Measurements from ENCODE around the gene B3GNT2.
A peak's percentile ranks its signal among the peaks of the same experiment; 100 is the strongest.
"Not testable (repeated sequence)": the region's sequence is repeated elsewhere in the genome, so short reads cannot be mapped to it uniquely, and the experiment has no call there.

The B3GNT2 gene

GRCh38 chr2:62158444-62159121 lies 37.3 kb upstream of the B3GNT2 start:
- H4K8ac ChIP-seq (ENCODE audit: low read depth, low read length), result no peak overlapping the region

DNA sequence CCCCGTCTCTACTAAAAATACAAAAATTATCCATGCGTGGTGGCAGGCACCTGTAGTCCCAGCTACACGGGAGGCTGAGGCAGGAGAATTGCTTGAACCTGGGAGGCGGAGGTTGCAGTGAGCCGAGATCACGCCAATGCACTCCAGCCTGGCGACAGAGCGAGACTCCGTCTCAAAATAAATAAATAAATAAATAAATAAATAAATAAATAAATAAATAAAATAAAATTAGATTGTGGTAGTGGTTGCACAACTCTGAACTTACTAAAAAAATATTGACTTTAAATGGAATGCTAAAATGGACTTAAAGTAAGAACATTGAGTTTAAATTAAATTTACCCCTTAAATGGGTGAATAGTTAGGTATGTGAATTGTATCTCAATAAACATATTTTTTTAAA lies 35.2 kb upstream of the B3GNT2 start:
- H2AFZ ChIP-seq (ENCODE audit: insufficient read depth, low read length, poor library complexity); H3K4me3 ChIP-seq (ENCODE audit: low read depth, low read length); H3K4me2 ChIP-seq (ENCODE audit: low read length); H3K27ac ChIP-seq (ENCODE audit: low read depth, low read length); H4K8ac ChIP-seq (ENCODE audit: low read depth, low read length); H3K14ac ChIP-seq (ENCODE audit: low read length); H3K18ac ChIP-seq (ENCODE audit: low read length); H3K79me1 ChIP-seq (ENCODE audit: low read length); H2AK5ac ChIP-seq (ENCODE audit: low read length); DNase-seq; H2BK5ac ChIP-seq (ENCODE audit: low read depth, low read length, poor library complexity); H3K23ac ChIP-seq (ENCODE audit: low read length); H3K9me3 ChIP-seq (ENCODE audit: insufficient read depth, low read depth, low read length); H4K91ac ChIP-seq (ENCODE audit: low read depth, low read length); H3K4ac ChIP-seq (ENCODE audit: low read depth, low read length); H3K36me3 ChIP-seq (ENCODE audit: control insufficient read depth in 1 of 2, insufficient read depth in 2 of 2, low read length in 2 of 2); H4K12ac ChIP-seq (ENCODE audit: low read depth, low read length); H3K9ac ChIP-seq (ENCODE audit: low read length); H2BK12ac ChIP-seq (ENCODE audit: low read length); H3K79me2 ChIP-seq (ENCODE audit: control insufficient read depth, insufficient read depth, low read length, poor library complexity); H2BK120ac ChIP-seq (ENCODE audit: insufficient read depth, low read length, poor library complexity); H3K27me3 ChIP-seq (ENCODE audit: insufficient read depth, low read length): not testable (repeated sequence)
- H3K4me1 ChIP-seq (ENCODE audit: control insufficient read depth in 1 of 2, insufficient read depth in 2 of 2, low read length in 2 of 2), result peaks cover 12 to 13% of the 10 kb centered on the region in 2 experiments
- WGBS (ENCODE audit: extremely low coverage, insufficient coverage, insufficient read length), result no CpG with 5 or more reads among the region's 9 CpGs

More at GRCh38 chr2:62158444-62159121, 37.3 kb upstream of the B3GNT2 start:
- Histone ChIP-seq H3K79me2 (ENCODE audit: control insufficient read depth, insufficient read depth, low read length, poor library complexity) (peaks cover 1% of the 10 kb centered on the region), H2AK5ac (ENCODE audit: low read length) (no peak overlapping the region), H3K79me1 (ENCODE audit: low read length) (peaks cover 3% of the 10 kb centered on the region), H4K91ac (ENCODE audit: low read depth, low read length) (no peak overlapping the region), H3K23ac (ENCODE audit: low read length) (no peak overlapping the region), H3K27me3 (ENCODE audit: insufficient read depth, low read length) (no peaks in the 10 kb centered on the region), H2BK5ac (ENCODE audit: low read depth, low read length, poor library complexity) (no peak overlapping the region), H4K12ac (ENCODE audit: low read depth, low read length) (no peak overlapping the region), H2AFZ (ENCODE audit: insufficient read depth, low read length, poor library complexity) (no peak overlapping the region), H3K4ac (ENCODE audit: low read depth, low read length) (no peak overlapping the region), H3K36me3 (ENCODE audit: control insufficient read depth in 1 of 2, insufficient read depth in 2 of 2, low read length in 2 of 2) (no peaks in the 10 kb centered on the region), H3K4me1 (ENCODE audit: control insufficient read depth in 1 of 2, insufficient read depth in 2 of 2, low read length in 2 of 2) (peaks cover 12 to 13% of the 10 kb centered on the region in 2 experiments), H3K9ac (ENCODE audit: low read length) (no peak overlapping the region), H2BK12ac (ENCODE audit: low read length) (no peak overlapping the region), H2BK120ac (ENCODE audit: insufficient read depth, low read length, poor library complexity) (no peak overlapping the region), H3K27ac (ENCODE audit: low read depth, low read length) (no peak overlapping the region), H3K4me2 (ENCODE audit: low read length) (no peak overlapping the region), H3K4me3 (ENCODE audit: low read depth, low read length) (no peak overlapping the region), H3K14ac (ENCODE audit: low read length) (no peak overlapping the region), H3K18ac (ENCODE audit: low read length) (no peak overlapping the region), H3K9me3 (ENCODE audit: insufficient read depth, low read depth, low read length) (no peaks in the 10 kb centered on the region)
- WGBS (ENCODE audit: extremely low coverage, insufficient coverage, insufficient read length), result no CpG with 5 or more reads among the region's 9 CpGs
- no peak for DNase-seq

DNA sequence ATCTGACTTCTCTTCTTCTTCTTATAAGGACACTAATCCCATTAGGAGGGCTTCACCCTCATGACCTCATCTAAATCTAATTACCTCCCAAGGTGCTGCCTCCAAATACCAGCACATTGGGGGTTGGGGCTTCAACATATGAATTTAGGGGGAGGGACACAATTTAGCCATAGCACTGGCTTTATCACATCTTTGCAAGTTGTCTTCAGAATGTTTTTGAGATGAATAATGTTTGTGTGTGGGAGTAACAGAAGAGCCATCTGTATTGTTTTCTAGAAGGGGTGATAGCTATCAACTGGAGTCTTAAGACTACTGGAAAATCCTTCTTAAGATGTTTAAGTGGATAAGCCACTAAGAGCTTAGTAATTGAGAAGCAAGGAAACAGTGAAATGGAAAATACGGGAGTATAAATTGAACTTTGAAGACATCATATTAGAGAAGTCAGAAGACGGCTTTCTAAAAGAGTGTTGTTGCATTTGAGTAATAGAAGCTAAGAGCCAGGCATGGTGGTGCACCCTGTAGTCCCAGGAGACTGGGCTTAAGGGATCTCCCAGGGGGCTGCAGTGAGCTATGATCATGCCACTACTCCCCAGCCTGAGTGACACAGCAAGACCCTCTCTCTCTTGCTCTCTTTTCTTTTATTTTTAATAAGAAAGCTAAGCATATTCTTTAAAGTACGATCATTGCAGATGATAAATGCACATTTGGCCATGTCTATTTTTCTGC lies 32.6 kb upstream of the B3GNT2 start:
- Histone ChIP-seq H3K79me1 (ENCODE audit: low read length) (peaks cover 3% of the 10 kb centered on the region), H3K4ac (ENCODE audit: low read depth, low read length) (no peak overlapping the region), H4K91ac (ENCODE audit: low read depth, low read length) (no peak overlapping the region), H3K79me2 (ENCODE audit: control insufficient read depth, insufficient read depth, low read length, poor library complexity) (peaks cover 1% of the 10 kb centered on the region), H2AK5ac (ENCODE audit: low read length) (no peak overlapping the region), H3K36me3 (ENCODE audit: control insufficient read depth in 1 of 2, insufficient read depth in 2 of 2, low read length in 2 of 2) (no peaks in the 10 kb centered on the region), H3K4me2 (ENCODE audit: low read length) (no peak overlapping the region), H2BK12ac (ENCODE audit: low read length) (peak overlapping the region; percentile 58), H2BK120ac (ENCODE audit: insufficient read depth, low read length, poor library complexity) (peak overlapping the region; percentile 33), H2AFZ (ENCODE audit: insufficient read depth, low read length, poor library complexity) (no peak overlapping the region), H3K27me3 (ENCODE audit: insufficient read depth, low read length) (no peaks in the 10 kb centered on the region), H4K12ac (ENCODE audit: low read depth, low read length) (no peak overlapping the region), H3K4me1 (ENCODE audit: control insufficient read depth in 1 of 2, insufficient read depth in 2 of 2, low read length in 2 of 2) (peaks cover 0 to 2% of the 10 kb centered on the region in 2 experiments), H3K14ac (ENCODE audit: low read length) (no peak overlapping the region), H3K9me3 (ENCODE audit: insufficient read depth, low read depth, low read length) (no peaks in the 10 kb centered on the region), H2BK5ac (ENCODE audit: low read depth, low read length, poor library complexity) (no peak overlapping the region), H3K9ac (ENCODE audit: low read length) (no peak overlapping the region), H4K8ac (ENCODE audit: low read depth, low read length) (no peak overlapping the region), H3K18ac (ENCODE audit: low read length) (no peak overlapping the region), H3K23ac (ENCODE audit: low read length) (no peak overlapping the region), H3K4me3 (ENCODE audit: low read depth, low read length) (no peak overlapping the region), H3K27ac (ENCODE audit: low read depth, low read length) (no peak overlapping the region)
- peak in 1 of 2 donors; percentile 24 for DNase-seq
- no CpG with 5 or more reads among the region's 3 CpGs for WGBS (ENCODE audit: extremely low coverage, insufficient coverage, insufficient read length)

GRCh38 chr2:62163834-62164233 lies 32.1 kb upstream of the B3GNT2 start:
- Histone ChIP-seq H3K9ac (ENCODE audit: low read length) (no peak overlapping the region), H3K18ac (ENCODE audit: low read length) (no peak overlapping the region), H4K12ac (ENCODE audit: low read depth, low read length) (no peak overlapping the region), H3K79me2 (ENCODE audit: control insufficient read depth, insufficient read depth, low read length, poor library complexity) (peaks cover 1% of the 10 kb centered on the region), H3K9me3 (ENCODE audit: insufficient read depth, low read depth, low read length) (no peaks in the 10 kb centered on the region), H3K4ac (ENCODE audit: low read depth, low read length) (no peak overlapping the region), H3K4me1 (ENCODE audit: control insufficient read depth in 1 of 2, insufficient read depth in 2 of 2, low read length in 2 of 2) (peaks cover 0 to 2% of the 10 kb centered on the region in 2 experiments), H3K36me3 (ENCODE audit: control insufficient read depth in 1 of 2, insufficient read depth in 2 of 2, low read length in 2 of 2) (no peaks in the 10 kb centered on the region), H3K4me2 (ENCODE audit: low read length) (no peak overlapping the region), H2BK5ac (ENCODE audit: low read depth, low read length, poor library complexity) (no peak overlapping the region), H3K4me3 (ENCODE audit: low read depth, low read length) (no peak overlapping the region), H2BK12ac (ENCODE audit: low read length) (no peak overlapping the region), H3K27me3 (ENCODE audit: insufficient read depth, low read length) (no peaks in the 10 kb centered on the region), H2AK5ac (ENCODE audit: low read length) (no peak overlapping the region), H4K8ac (ENCODE audit: low read depth, low read length) (no peak overlapping the region), H2BK120ac (ENCODE audit: insufficient read depth, low read length, poor library complexity) (no peak overlapping the region), H3K27ac (ENCODE audit: low read depth, low read length) (no peak overlapping the region), H3K14ac (ENCODE audit: low read length) (no peak overlapping the region), H4K91ac (ENCODE audit: low read depth, low read length) (no peak overlapping the region), H3K79me1 (ENCODE audit: low read length) (peaks cover 3% of the 10 kb centered on the region), H2AFZ (ENCODE audit: insufficient read depth, low read length, poor library complexity) (no peak overlapping the region), H3K23ac (ENCODE audit: low read length) (no peak overlapping the region)
- DNase-seq, result no peak
- WGBS (ENCODE audit: extremely low coverage, insufficient coverage, insufficient read length), result no CpG with 5 or more reads among the region's 2 CpGs
